ENCODE measurements around the gene SPOCK3. TPM values are rescaled to one million over a fixed set of nuclear protein-coding genes. Genes with fewer than 3 reads are reported as not detected.
A peak's percentile ranks its signal among the peaks of the same experiment; 100 is the strongest.
"Not testable (repeated sequence)": the region's sequence is repeated elsewhere in the genome, so short reads cannot be mapped to it uniquely, and the experiment has no call there.

SPOCK3 gene
- total RNA-seq (2014; rRNA removed) (1.9 and 2.2 TPM in 2 replicates), Bru-seq, nascent RNA (percentile 26 among the genes with signal in this experiment), BruChase-seq, experiment 1, labeled RNA remaining after a 6-hour chase (percentile 17 among the genes with signal in this experiment), BruChase-seq, experiment 2, labeled RNA remaining after a 2-hour chase (percentile 28 among the genes with signal in this experiment)
- long read RNA-seq, transcript SPOCK3-202 (11 exons, 2,936 nt) = major isoform, 16 of 22 reads
- long read RNA-seq, partial matches to known transcripts = 1 of 22 reads
- long read RNA-seq, other reads (novel, unspliced or antisense) = 0 of 22 reads

- no peak within 1 kb of the TSS for H3K27ac ChIP-seq (ENCODE audit: low read length)
- peak; percentile 44 for DNase-seq
- POLR2A ChIA-PET (ENCODE audit: unreplicated experiment) = interaction anchor here (0.5 to 0.9 kb wide), 4 partner anchors 15 to 969 kb away, joined by 3 to 18 read pairs (median 5); no protein-coding TSS in a partner anchor
Observed at GRCh38 chr4:167234316-167234881, at the start of gene SPOCK3. Gene SPOCK3 (minus strand): TSS chr4:167234494.

GRCh38 chr4:167282171-167282864 lies 48.0 kb upstream of the SPOCK3 start:
- Histone ChIP-seq H3K27me3 (ENCODE audit: low read length) (no peaks in the 10 kb centered on the region), H3K36me3 (ENCODE audit: low read depth, low read length) (no peaks in the 10 kb centered on the region), H3K4me3 (ENCODE audit: low read length) (peak overlapping the region; percentile 38; the same call in 1 of the 2 replicates), H3K9me3 (ENCODE audit: low read length) (no peaks in the 10 kb centered on the region), H3K4me1 (ENCODE audit: insufficient read depth, low read length) (peaks cover 12% of the 10 kb centered on the region), H3K4me2 (ENCODE audit: low read length) (peak overlapping the region; percentile 69), H3K9ac (ENCODE audit: low read length) (peak overlapping the region; percentile 36; the same call in 1 of the 2 replicates), H3F3A (ENCODE audit: low read length, unreplicated experiment) (no peaks in the 10 kb centered on the region), H4K20me1 (ENCODE audit: low read length) (no peaks in the 10 kb centered on the region), H2AFZ (ENCODE audit: low read length) (0 out of 2 replicates have a peak overlapping the region, but pooled peaks have one; percentile 30), H3K27ac (ENCODE audit: low read length) (peak overlapping the region; percentile 76), H3K9me2 (replicated peaks; ENCODE audit: low read length) (no peaks in the 10 kb centered on the region), H3K79me2 (ENCODE audit: low read length) (no peaks in the 10 kb centered on the region)
- no peak for TF ChIP-seq EZH2 (IDR thresholded peaks at IDR 0.05; ENCODE audit: low read length, unreplicated experiment)
- no peak for TF ChIP-seq EZH2phosphoT487 (IDR thresholded peaks at IDR 0.05; ENCODE audit: borderline replicate concordance, low read length)
- TF ChIP-seq CTCF (conservative IDR thresholded peaks at IDR 0.05; ENCODE audit: low read depth, low read length) = no peak
- ChIA-PET POLR2A (ENCODE audit: unreplicated experiment) (no interaction called here), CTCF (interaction anchor here (0.5 kb wide), 1 partner anchor 182 kb away, joined by 3 read pairs; no protein-coding TSS in a partner anchor)
- peak; percentile 96 for ATAC-seq
- peak; percentile 66 for DNase-seq
- no TSS peak for BruUV-seq (replicated peaks)
- intact Hi-C loops (cut with micrococcal nuclease) = loop anchor here (5.0 kb wide), 1 partner anchor 55 kb away; no protein-coding TSS in a partner anchor

More at GRCh38 chr4:167234316-167234881, at the start of gene SPOCK3:
- Histone ChIP-seq H3K4me1 (ENCODE audit: insufficient read depth, low read length) (no peaks in the 10 kb centered on the region), H3K36me3 (ENCODE audit: low read depth, low read length) (no peaks in the 10 kb centered on the region), H3K9me2 (replicated peaks; ENCODE audit: low read length) (no peaks in the 10 kb centered on the region), H3K27me3 (ENCODE audit: low read length) (no peaks in the 10 kb centered on the region), H4K20me1 (ENCODE audit: low read length) (no peaks in the 10 kb centered on the region), H2AFZ (ENCODE audit: low read length) (peak within 1 kb of the TSS; percentile 99), H3K4me2 (ENCODE audit: low read length) (peak within 1 kb of the TSS; percentile 98), H3K79me2 (ENCODE audit: low read length) (no peaks in the 10 kb centered on the region), H3K9me3 (ENCODE audit: low read length) (no peaks in the 10 kb centered on the region), H3K4me3 (ENCODE audit: low read length) (peak within 1 kb of the TSS; percentile 89), H3K9ac (ENCODE audit: low read length) (peak within 1 kb of the TSS; percentile 33; the same call in 1 of the 2 replicates), H3F3A (ENCODE audit: low read length, unreplicated experiment) (no peaks in the 10 kb centered on the region)
- BruUV-seq (replicated peaks) = no TSS peak
- CTCF ChIA-PET = no interaction called here
- ATAC-seq = peak; percentile 91
- intact Hi-C loops (cut with micrococcal nuclease) = loop anchor here (2.0 to 5.0 kb wide), 2 partner anchors 56 to 212 kb away; no protein-coding TSS in a partner anchor
- TF ChIP-seq EZH2 (IDR thresholded peaks at IDR 0.05; ENCODE audit: low read length, unreplicated experiment) (no peak), CTCF (conservative IDR thresholded peaks at IDR 0.05; ENCODE audit: low read depth, low read length) (no peak), EZH2phosphoT487 (IDR thresholded peaks at IDR 0.05; ENCODE audit: borderline replicate concordance, low read length) (no peak)

- H3K9me2 ChIP-seq (replicated peaks; ENCODE audit: low read length); DNase-seq; H3K4me3 ChIP-seq (ENCODE audit: low read length); CTCF ChIA-PET; BruUV-seq (replicated peaks); H3K9me3 ChIP-seq (ENCODE audit: low read length); H3K36me3 ChIP-seq (ENCODE audit: low read depth, low read length); H3F3A ChIP-seq (ENCODE audit: low read length, unreplicated experiment); H3K9ac ChIP-seq (ENCODE audit: low read length); POLR2A ChIA-PET (ENCODE audit: unreplicated experiment); H3K79me2 ChIP-seq (ENCODE audit: low read length); H4K20me1 ChIP-seq (ENCODE audit: low read length); H2AFZ ChIP-seq (ENCODE audit: low read length); ATAC-seq; H3K27me3 ChIP-seq (ENCODE audit: low read length): not testable (repeated sequence)
- intact Hi-C loops (cut with micrococcal nuclease) = loop anchor here (5.0 kb wide), 1 partner anchor 54 kb away; no protein-coding TSS in a partner anchor
- peak overlapping the region; percentile 76; the same call in 1 of the 2 replicates for H3K27ac ChIP-seq (ENCODE audit: low read length)
- H3K4me2 ChIP-seq (ENCODE audit: low read length) = peak overlapping the region; percentile 69; the same call in 1 of the 2 replicates
- H3K4me1 ChIP-seq (ENCODE audit: insufficient read depth, low read length) = peaks cover 12% of the 10 kb centered on the region
Observed at GRCh38 chr4:167281545-167281944, 47.3 kb upstream of the SPOCK3 start.

Data from PC-3 (cell line).